K562 (cell line): ENCODE results near the gene FKBP15. TPM values are rescaled to one million over a fixed set of nuclear protein-coding genes. Genes with fewer than 3 reads are reported as not detected.

Experiments
- ATAC-seq: fragments of 200-7000 bp; cut with Tn5 transposase; 3 replicates; pipeline ENCODE4 v1.9.1; 2020; ENCODE audit warnings: moderate library complexity
- BruUV-seq: library from RNA; stranded (reverse); fragments of 400-500 nt; replicated peaks from 2 replicates; lab custom pipeline; 2021; lab: Mats Ljungman, UMichigan
- CTCF ChIA-PET: fragments of 300-600 bp; formaldehyde crosslinking; extraction: SDS; loops from one replicate; lab custom pipeline; 2021; ENCODE audit warnings: low intra/inter-chr PET ratio; lab: Yijun Ruan, JAX
- POLR2A ChIA-PET: fragments of 300-600, 350-650 bp; sonication (Branson Sonifier 250); formaldehyde crosslinking; extraction: SDS; loops from one replicate; lab custom pipeline; 2021; ENCODE audit warnings: antibody characterized with exemption, inconsistent platforms; lab: Yijun Ruan, JAX
- DNase-seq, 4 experiments: peaks; one replicate each; pipeline versions ENCODE4 v3.0.0 to v3.0.0-alpha.2; 2011 to 2018; ENCODE audit warnings: low spot score in 3 of 4, mixed read lengths in 3 of 4; ENCODE audit errors: extremely low read depth in 1 of 4
- FAIRE-seq: peaks from 2 replicates; lab custom pipeline; 2011; peaks lifted over from hg19 to GRCh38; lab: Jason Lieb, UNC
- H2AFZ ChIP-seq: 2 replicates; pipeline ENCODE4 v1.6.0; 2011; ENCODE audit warnings: low read depth, low read length, control low read depth, inconsistent platforms
- H3K27ac ChIP-seq: fragments of 200-600 bp; 3 replicates; pipeline ENCODE4 v1.8.0; 2011; ENCODE audit warnings: low read depth, mild to moderate bottlenecking, control low read depth, inconsistent platforms, low read length, moderate library complexity, mixed read lengths; ENCODE audit errors: extremely low read depth
- H3K27me3 ChIP-seq, 2 experiments: fragments of 300-600 bp in 1 of 2; 2 replicates in 1 of 2; 3 replicates in 1 of 2; pipeline versions ENCODE4 v1.6.0 to v1.8.0; 2011; ENCODE audit warnings: inconsistent platforms in 2 of 2, low read length in 2 of 2, mild to moderate bottlenecking in 1 of 2, mixed read lengths in 1 of 2, moderate library complexity in 1 of 2; ENCODE audit not compliant: control insufficient read depth in 2 of 2, insufficient read depth in 2 of 2
- H3K36me3 ChIP-seq: fragments of 300-600 bp; 3 replicates; pipeline ENCODE4 v1.8.0; 2011; ENCODE audit warnings: mild to moderate bottlenecking, low read length, inconsistent platforms; ENCODE audit not compliant: control insufficient read depth, insufficient read depth
- H3K4me1 ChIP-seq, 2 experiments: fragments of 200-600 bp in 1 of 2; replicated peaks in 1 of 2; 2 replicates in 1 of 2; 3 replicates in 1 of 2; pipeline versions ENCODE4 v1.5.1 to v1.8.0; 2011; ENCODE audit warnings: inconsistent platforms in 2 of 2, low read length in 2 of 2, mild to moderate bottlenecking in 1 of 2, mixed read lengths in 1 of 2, moderate library complexity in 1 of 2; ENCODE audit not compliant: control insufficient read depth in 2 of 2, insufficient read depth in 2 of 2
- H3K4me2 ChIP-seq: 2 replicates; pipeline ENCODE4 v1.6.1; 2011; ENCODE audit warnings: low read length, control low read depth, inconsistent platforms, mixed read lengths; ENCODE audit not compliant: insufficient read depth
- H3K4me3 ChIP-seq: fragments of 200-600 bp; sonication (generic), shearing (Covaris generic); 2 replicates; pipeline ENCODE4 v1.5.1; 2016; ENCODE audit warnings: control low read depth, inconsistent platforms
- H3K79me2 ChIP-seq: fragments of 200-600 bp; 3 replicates; pipeline ENCODE4 v1.8.0; 2011; ENCODE audit warnings: low read length, inconsistent platforms; ENCODE audit not compliant: control insufficient read depth, insufficient read depth
- H3K9ac ChIP-seq, 2 experiments: 2 replicates each; pipeline versions ENCODE4 v1.6.0 to v1.6.1; 2011; ENCODE audit warnings: low read depth in 2 of 2, low read length in 2 of 2, control low read depth in 1 of 2, inconsistent platforms in 1 of 2, mild to moderate bottlenecking in 1 of 2, mixed read lengths in 1 of 2; ENCODE audit not compliant: insufficient read depth in 1 of 2
- H3K9me1 ChIP-seq: one replicate; pipeline ENCODE4 v1.6.0; 2011; ENCODE audit warnings: inconsistent platforms, mild to moderate bottlenecking, low read length, moderate library complexity; ENCODE audit not compliant: control insufficient read depth, insufficient read depth
- H3K9me3 ChIP-seq: replicated peaks from 2 replicates; pipeline ENCODE4 v1.5.1; 2011; ENCODE audit warnings: low read depth, low read length, inconsistent platforms; ENCODE audit not compliant: control insufficient read depth, insufficient read depth
- H4K20me1 ChIP-seq: replicated peaks from 2 replicates; pipeline ENCODE4 v1.6.1; 2011; ENCODE audit warnings: low read length, inconsistent platforms, mixed read lengths; ENCODE audit not compliant: control insufficient read depth, insufficient read depth
- ESRRA ChIP-seq: fragments of 450-650 bp; IDR thresholded peaks from 2 replicates; pipeline ENCODE4 v1.6.1; 2014; ENCODE audit warnings: low read depth, mild to moderate bottlenecking, moderate library complexity, borderline replicate concordance
- ETV5 ChIP-seq: sonication (generic); formaldehyde crosslinking; IDR thresholded peaks from 2 replicates; pipeline ENCODE4 v1.4.0; 2020; ENCODE audit warnings: low read depth, mild to moderate bottlenecking, missing genetic modification reagents
- HMGXB4 ChIP-seq: sonication (generic); formaldehyde crosslinking; IDR thresholded peaks from 2 replicates; pipeline ENCODE4 v1.8.1; 2023; ENCODE audit warnings: mild to moderate bottlenecking, missing genetic modification reagents
- HSF4 ChIP-seq: fragments of 250-450 bp; sonication (Bioruptor Pico); IDR thresholded peaks from 2 replicates; pipeline ENCODE4 v2.1.2; 2022; ENCODE audit warnings: mild to moderate bottlenecking, moderate library complexity, borderline replicate concordance
- KHSRP ChIP-seq: fragments of 450-650 bp; IDR thresholded peaks from 2 replicates; pipeline ENCODE4 v1.6.1; 2017
- MAFK ChIP-seq: IDR thresholded peaks from 2 replicates; pipeline ENCODE4 v1.6.1; 2011; ENCODE audit warnings: low read length, improper control_type of control experiment
- WGBS: fragments of 100-300 bp; shearing (Covaris generic); methylation state at CpG from one replicate; pipeline ENCODE4 v1.1.6; 2016; ENCODE audit warnings: low coverage, mixed read lengths; ENCODE audit not compliant: insufficient coverage; ENCODE audit errors: missing lambda C conversion rate; 5-methylcytosine and 5-hydroxymethylcytosine counted together
- in situ Hi-C: fragments of 300-500 bp; cut with MboI; formaldehyde crosslinking; loops from 4 replicates; pipeline ENCODE4 v1.15.0; 2018; ENCODE audit warnings: inconsistent platforms, mixed read lengths
- intact Hi-C: fragments of 100-400 bp; cut with micrococcal nuclease; formaldehyde crosslinking; loops from 2 replicates; pipeline ENCODE4 v1.14.2; 2022
- polyA plus RNA-seq, 8 experiments: library from polyadenylated mRNA; depleted of rRNA in 4 of 8; stranded (reverse) in 5 of 8; unstranded in 3 of 8; fragments of >200 nt; fragmentation: Nextera tagmentation in 2 of 8; fragmentation: Illumina TruSeq in 1 of 8; extraction: Ambion mirVana in 2 of 8; extraction: Trizol in 1 of 8; gene quantifications; 2 replicates each; pipeline versions ENCODE4 v1.2.1 to v1.2.3, GENCODE V29; 2011 to 2014; ENCODE audit warnings: inconsistent platforms in 1 of 8, missing spikeins in 1 of 8
- total RNA-seq, 7 experiments: library from RNA; depleted of rRNA in 6 of 7; stranded (reverse); fragments of >200 nt in 6 of 7; fragmentation: Illumina TruSeq in 2 of 7; extraction: Trizol in 2 of 7; gene quantifications; 2 replicates each; pipeline versions ENCODE4 v1.2.1 to v1.2.3, GENCODE V29; 2011 to 2021; ENCODE audit warnings: low replicate concordance in 1 of 7
- TF ChIP-seq, protein P1 (sequence below), 3 experiments: IDR thresholded peaks in 2 of 3; conservative IDR thresholded peaks in 1 of 3; 2 replicates each; pipeline ENCODE4 v1.5.1; 2011 to 2012; ENCODE audit warnings: low read length in 3 of 3, mild to moderate bottlenecking in 3 of 3, control low read depth in 2 of 3, improper control_type of control experiment in 1 of 3, inconsistent platforms in 1 of 3, low read depth in 1 of 3, mixed read lengths in 1 of 3, moderate library complexity in 1 of 3; ENCODE audit not compliant: insufficient read depth in 2 of 3

FKBP15 gene
- total and polyA plus RNA-seq, 9 of the 15 experiments (the other 6 are each of a cell fraction or from before 2014, with no cell fraction given) = 8.7 to 38.0 (median 18.9) TPM

- TF ChIP-seq HMGXB4 (CRISPR knock-in tag) (no peak), ETV5 (CRISPR knock-in tag) (no peak), HSF4 (CRISPR knock-in tag) (no peak), ESRRA (no peak), KHSRP (no peak)
Observed at GRCh38 chr9:113158446-113158845, 62.6 kb downstream of the FKBP15 start (continued).

DNA sequence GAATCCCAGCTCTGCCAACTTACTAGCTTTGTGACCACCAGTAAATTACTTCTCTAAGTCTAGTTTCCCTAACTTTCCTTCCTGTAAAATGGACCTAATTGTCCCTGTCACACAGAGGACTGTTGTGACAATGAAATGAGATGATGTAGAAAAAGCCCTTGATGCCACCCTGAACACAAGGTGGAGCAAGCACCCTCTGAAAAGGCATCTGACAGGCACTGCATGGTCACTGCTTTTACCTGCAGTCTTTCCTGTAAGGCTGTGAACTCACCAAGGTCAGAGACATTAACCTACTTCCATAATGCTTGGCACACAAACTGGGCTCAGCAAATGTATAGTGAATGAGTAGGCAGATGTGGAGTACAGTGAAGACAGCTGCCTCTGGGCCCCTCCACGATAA, 64.2 kb downstream of the FKBP15 start:
- Histone ChIP-seq H3K4me3 (no peak overlapping the region), H3K9me1 (no peaks in the 10 kb centered on the region), H3K9me3 (no peaks in the 10 kb centered on the region), H3K4me2 (no peak overlapping the region), H3K27me3 (no peaks in the 10 kb centered on the region), H3K27ac (no peak overlapping the region), H3K36me3 (peaks cover 16% of the 10 kb centered on the region; the same call in 1 of the 3 replicates), H3K4me1 (no peaks in the 10 kb centered on the region; a peak in 2 of 5 replicates), H3K9ac (no peak overlapping the region), H2AFZ (no peak overlapping the region), H3K79me2 (no peaks in the 10 kb centered on the region), H4K20me1 (no peaks in the 10 kb centered on the region)
- WGBS = 50% methylated on average over 1 of the region's 1 CpG
- FAIRE-seq (peak; percentile 69), ATAC-seq (peak; percentile 13; the same call in 2 of the 3 replicates), DNase-seq (no peak)
- BruUV-seq = no TSS peak
- intact Hi-C loops (no loop called here), in situ Hi-C loops (no loop called here)
- CTCF ChIA-PET = no interaction called here
- POLR2A ChIA-PET = interaction anchor here (0.6 kb wide), 1 partner anchor 11 kb away, joined by 3 read pairs; no protein-coding TSS in a partner anchor
- TF ChIP-seq, protein P1, sequence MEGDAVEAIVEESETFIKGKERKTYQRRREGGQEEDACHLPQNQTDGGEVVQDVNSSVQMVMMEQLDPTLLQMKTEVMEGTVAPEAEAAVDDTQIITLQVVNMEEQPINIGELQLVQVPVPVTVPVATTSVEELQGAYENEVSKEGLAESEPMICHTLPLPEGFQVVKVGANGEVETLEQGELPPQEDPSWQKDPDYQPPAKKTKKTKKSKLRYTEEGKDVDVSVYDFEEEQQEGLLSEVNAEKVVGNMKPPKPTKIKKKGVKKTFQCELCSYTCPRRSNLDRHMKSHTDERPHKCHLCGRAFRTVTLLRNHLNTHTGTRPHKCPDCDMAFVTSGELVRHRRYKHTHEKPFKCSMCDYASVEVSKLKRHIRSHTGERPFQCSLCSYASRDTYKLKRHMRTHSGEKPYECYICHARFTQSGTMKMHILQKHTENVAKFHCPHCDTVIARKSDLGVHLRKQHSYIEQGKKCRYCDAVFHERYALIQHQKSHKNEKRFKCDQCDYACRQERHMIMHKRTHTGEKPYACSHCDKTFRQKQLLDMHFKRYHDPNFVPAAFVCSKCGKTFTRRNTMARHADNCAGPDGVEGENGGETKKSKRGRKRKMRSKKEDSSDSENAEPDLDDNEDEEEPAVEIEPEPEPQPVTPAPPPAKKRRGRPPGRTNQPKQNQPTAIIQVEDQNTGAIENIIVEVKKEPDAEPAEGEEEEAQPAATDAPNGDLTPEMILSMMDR (IDR thresholded peaks at IDR 0.05 in 2 of 3, conservative IDR thresholded peaks at IDR 0.05 in 1 of 3; ENCODE audit: insufficient read depth in 2 of 3, low read depth in 1 of 3, low read length in 3 of 3) = peak in 1 of 3 experiments; percentile 13; a peak in 2 of 6 replicates
- no peak for TF ChIP-seq MAFK
